ENCODE data around the gene NOTCH1.

DNA sequence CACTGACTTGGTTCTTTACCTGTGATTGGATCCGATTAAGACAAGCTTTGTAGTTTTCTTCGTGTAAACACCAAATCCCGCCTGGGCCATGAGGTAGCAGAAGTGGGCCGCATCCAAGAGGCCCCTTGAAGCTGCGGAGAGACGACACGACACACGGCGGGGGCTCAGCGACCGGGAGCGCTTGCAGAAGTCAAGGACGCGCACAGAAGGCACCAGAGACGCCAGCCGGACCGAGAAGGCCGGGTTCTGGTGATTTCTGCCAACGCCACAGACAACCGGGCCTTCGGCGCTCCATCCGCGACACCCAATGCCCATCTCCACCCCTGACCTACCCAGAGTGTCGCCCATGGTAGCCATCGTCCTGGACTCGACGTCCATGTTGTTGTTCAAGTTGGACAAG, 86.4 kb downstream of the NOTCH1 start:
- TF ChIP-seq, protein P1, sequence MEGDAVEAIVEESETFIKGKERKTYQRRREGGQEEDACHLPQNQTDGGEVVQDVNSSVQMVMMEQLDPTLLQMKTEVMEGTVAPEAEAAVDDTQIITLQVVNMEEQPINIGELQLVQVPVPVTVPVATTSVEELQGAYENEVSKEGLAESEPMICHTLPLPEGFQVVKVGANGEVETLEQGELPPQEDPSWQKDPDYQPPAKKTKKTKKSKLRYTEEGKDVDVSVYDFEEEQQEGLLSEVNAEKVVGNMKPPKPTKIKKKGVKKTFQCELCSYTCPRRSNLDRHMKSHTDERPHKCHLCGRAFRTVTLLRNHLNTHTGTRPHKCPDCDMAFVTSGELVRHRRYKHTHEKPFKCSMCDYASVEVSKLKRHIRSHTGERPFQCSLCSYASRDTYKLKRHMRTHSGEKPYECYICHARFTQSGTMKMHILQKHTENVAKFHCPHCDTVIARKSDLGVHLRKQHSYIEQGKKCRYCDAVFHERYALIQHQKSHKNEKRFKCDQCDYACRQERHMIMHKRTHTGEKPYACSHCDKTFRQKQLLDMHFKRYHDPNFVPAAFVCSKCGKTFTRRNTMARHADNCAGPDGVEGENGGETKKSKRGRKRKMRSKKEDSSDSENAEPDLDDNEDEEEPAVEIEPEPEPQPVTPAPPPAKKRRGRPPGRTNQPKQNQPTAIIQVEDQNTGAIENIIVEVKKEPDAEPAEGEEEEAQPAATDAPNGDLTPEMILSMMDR (conservative IDR thresholded peaks at IDR 0.05; ENCODE audit: low read length), result no peak
- TF ChIP-seq EZH2phosphoT487 (IDR thresholded peaks at IDR 0.05; ENCODE audit: borderline replicate concordance, low read depth, low read length), result no peak
